ENCODE results near the gene OR1C1.
"Not testable (repeated sequence)": the region's sequence is repeated elsewhere in the genome, so short reads cannot be mapped to it uniquely, and the experiment has no call there.

Gene OR1C1

DNA sequence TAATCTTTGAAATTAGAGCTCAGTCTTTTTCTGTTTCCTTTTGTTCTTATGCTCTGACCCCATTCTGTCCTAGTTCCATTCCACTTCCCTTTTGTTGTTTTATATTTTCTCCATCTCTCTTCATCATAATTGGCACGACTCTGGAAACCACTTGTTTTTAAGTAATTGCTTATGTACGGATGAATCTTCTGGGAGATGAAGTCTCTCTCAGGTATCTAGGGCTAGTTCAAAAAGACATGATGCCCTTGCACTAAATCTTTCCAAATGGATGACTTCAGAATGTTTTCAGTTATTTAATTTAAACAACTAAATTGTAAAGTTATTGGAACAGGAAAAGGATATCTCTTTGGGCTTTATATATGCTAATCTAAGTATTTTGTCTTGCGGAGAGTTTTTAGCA lies 43.8 kb downstream of the OR1C1 start, which contains the start of gene OR6F1:
Gene OR6F1 (minus strand): TSS at position 101 of the 400 bp plus-strand sequence. CDS start 3,891 bp downstream, outside the sequence.
- H3K4me3 ChIP-seq (ENCODE audit: low read depth, low read length) = no peak within 1 kb of the TSS

GRCh38 chr1:247713753-247714152 lies 46.6 kb downstream of the OR1C1 start:
- no peak for TF ChIP-seq MYC (IDR thresholded peaks at IDR 0.05; ENCODE audit: low read depth, low read length)
- TF ChIP-seq MAX (IDR thresholded peaks at IDR 0.05; ENCODE audit: low read depth, low read length) = no peak
- TF ChIP-seq POLR2A (IDR thresholded peaks at IDR 0.05; ENCODE audit: extremely low read depth, insufficient read length) = no peak
- no peak for TF ChIP-seq CTCF (IDR thresholded peaks at IDR 0.05; ENCODE audit: low read depth, low read length)
- DNase-seq (ENCODE audit: low read depth) = no peak

More for the DNA sequence above, 43.8 kb downstream of the OR1C1 start, which contains the start of gene OR6F1:
- no peak for DNase-seq (ENCODE audit: low read depth)
- TF ChIP-seq MAX (IDR thresholded peaks at IDR 0.05; ENCODE audit: low read depth, low read length) (no peak), MYC (IDR thresholded peaks at IDR 0.05; ENCODE audit: low read depth, low read length) (no peak), CTCF (IDR thresholded peaks at IDR 0.05; ENCODE audit: low read depth, low read length) (no peak), POLR2A (IDR thresholded peaks at IDR 0.05; ENCODE audit: extremely low read depth, insufficient read length) (no peak)

DNA sequence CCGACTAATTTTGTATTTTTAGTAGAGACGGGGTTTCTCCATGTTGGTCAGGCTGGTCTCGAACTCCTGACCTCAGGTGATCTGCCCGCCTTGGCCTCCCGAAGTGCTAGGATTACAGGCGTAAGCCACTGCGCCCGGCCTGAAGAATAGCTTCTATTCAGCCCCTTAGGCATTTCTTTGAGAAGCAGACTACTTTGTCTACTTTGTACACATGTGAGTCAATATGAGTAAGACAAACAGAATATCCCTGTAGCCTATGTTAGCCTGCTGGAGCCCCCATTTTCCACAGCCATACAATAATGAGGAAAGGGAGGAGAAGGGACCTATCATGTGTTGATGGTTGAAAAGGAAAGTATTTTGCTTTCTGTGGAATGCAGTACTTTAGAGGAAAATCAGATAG lies 49.7 kb downstream of the OR1C1 start:
- not testable (repeated sequence) for DNase-seq (ENCODE audit: low read depth); H3K4me3 ChIP-seq (ENCODE audit: low read depth, low read length)

More at GRCh38 chr1:247713753-247714152, 46.6 kb downstream of the OR1C1 start:
- H3K4me3 ChIP-seq (ENCODE audit: low read depth, low read length) = no peak overlapping the region

Measured in NB4 (cell line).